Measurements from ENCODE around the gene ILRUN.
A peak's percentile ranks its signal among the peaks of the same experiment; 100 is the strongest.
"Not testable (repeated sequence)": the region's sequence is repeated elsewhere in the genome, so short reads cannot be mapped to it uniquely, and the experiment has no call there.

Gene ILRUN

DNA sequence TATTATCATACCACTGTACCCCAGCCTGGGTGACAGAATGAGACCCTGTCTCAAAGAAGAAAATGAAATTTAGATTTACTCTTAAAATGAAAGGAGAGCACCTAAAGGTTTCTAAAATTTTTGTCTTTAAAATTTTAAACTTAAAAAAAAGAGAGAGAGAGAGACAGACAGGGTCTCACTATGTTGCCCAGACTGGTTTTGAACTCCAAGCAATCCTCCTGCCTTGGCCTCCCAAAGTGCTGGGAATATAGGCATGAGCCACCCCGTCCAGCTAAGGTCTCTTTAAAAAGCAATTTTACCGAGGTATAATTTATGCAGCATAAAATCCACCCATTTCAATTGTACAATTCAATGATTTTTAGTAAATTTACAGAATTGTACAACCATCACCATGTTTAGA lies 33.2 kb downstream of the ILRUN start:
- no peak for DNase-seq

DNA sequence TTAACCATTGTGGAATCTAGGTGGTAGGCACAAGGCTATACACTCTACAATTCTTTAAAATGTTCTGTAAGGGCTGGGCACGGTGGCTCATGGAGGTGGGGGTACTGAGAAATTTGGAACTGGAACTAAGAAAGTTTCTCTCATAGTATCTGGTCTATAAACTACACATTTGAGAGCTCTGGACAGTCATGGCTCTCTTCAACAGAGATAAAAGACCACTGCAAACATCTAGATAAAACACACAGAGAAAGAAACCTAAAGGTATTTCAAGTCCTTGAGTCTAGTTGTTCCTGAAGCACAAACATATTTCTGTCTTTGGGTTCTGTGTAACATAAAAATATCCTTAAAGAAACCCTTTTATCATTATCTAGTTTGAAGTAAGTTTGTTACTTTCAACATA lies 35.2 kb downstream of the ILRUN start:
- no peak for DNase-seq

DNA sequence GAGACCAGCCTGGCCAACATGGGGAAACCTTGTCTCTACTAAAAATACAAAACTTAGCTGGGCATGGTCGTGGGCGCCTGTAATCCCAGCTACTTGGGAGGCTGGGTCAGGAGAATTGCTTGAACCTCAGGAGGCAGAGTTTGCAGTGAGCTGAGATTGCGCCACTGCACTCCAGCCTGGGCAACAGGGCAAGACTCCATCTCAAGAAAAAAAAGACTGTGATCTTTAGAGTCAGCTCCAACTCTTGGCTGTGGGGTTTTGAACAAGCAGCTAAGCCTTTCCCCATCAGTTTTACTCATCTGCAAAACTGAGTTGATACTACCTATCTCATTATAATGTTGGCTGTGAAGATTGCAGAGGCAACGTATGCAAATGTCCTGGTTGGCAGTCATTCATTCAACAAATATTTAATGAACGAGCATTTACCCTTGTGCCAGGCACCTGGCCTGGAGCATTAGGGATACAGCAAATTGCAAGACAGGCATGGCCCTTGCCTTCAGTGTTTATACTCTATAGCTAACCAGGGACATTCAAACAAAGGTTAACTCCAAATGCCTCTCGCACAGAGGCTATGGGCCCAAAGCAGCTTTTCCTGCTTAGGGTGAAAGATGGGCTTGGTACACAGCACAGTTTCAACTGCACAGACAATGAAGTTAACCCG lies 37.8 kb downstream of the ILRUN start:
- no peak for DNase-seq

DNA sequence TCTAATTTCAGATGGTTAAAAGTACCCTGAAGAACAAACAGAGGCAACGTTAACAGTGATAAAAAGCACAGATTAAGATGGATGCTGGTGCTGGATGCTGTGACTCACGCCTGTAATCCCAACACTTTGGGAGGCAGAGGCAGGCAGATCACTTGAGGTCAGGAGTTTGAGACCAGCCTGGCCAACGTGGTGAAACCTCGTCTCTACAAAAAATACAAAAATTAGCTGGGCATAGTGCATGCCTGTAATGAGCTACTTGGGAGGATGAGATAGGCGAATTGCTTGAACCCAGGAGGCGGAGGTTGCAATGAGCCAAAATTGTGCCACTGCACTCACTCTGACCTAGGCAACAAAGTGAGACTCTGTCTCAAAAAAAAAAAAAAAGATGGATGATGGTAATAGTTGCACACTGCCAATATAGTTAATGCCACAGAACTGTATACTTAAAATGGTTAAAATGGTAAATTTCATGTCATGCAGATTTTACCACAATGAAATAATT lies 38.5 kb downstream of the ILRUN start:
- not testable (repeated sequence) for DNase-seq

DNA sequence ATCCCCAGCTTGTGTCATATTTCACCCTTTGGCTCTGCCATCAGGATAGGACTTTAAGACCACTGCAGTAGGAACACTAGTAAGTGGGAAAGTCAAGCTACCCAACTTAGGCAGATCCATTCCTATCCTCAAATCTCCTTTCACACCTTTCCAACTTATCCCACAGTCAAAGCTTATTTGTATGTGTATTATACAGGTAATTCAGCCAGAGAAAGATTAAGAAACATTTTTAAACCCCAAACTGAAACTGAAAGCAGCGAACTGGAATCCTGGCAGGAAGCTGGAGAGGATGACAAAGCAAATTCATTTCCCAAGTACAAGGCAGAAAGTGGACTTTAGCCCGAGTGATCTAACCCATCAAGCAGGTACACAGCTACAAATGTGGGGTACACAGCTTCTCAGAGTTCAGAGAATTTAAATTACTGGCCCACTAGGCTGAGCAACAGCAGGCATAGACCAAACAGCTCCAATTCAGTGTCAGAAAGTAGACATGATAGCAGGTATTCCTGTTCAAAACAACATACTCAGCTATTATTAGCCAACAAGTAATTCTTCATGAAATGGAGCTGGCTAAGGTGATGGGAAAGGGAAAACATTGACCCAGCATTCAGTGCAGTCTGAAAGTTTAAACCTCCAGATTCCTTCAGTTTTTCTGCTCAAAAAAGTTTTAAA lies 39.1 kb downstream of the ILRUN start:
- peak; percentile 41 for DNase-seq

DNA sequence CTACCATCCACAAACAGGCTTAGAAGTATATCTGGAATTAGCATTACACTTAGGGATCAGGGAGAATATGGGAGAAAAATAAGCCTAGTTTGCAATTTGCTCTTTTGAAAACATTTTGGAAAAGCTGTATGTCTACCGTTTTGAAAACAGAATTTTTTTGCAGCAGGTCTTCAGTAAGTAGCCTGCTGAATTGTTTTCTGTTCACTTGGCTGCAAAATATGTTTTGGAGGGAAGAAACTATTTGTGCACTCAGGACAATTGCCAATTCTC lies 39.6 kb downstream of the ILRUN start:
- DNase-seq: no peak

DNA sequence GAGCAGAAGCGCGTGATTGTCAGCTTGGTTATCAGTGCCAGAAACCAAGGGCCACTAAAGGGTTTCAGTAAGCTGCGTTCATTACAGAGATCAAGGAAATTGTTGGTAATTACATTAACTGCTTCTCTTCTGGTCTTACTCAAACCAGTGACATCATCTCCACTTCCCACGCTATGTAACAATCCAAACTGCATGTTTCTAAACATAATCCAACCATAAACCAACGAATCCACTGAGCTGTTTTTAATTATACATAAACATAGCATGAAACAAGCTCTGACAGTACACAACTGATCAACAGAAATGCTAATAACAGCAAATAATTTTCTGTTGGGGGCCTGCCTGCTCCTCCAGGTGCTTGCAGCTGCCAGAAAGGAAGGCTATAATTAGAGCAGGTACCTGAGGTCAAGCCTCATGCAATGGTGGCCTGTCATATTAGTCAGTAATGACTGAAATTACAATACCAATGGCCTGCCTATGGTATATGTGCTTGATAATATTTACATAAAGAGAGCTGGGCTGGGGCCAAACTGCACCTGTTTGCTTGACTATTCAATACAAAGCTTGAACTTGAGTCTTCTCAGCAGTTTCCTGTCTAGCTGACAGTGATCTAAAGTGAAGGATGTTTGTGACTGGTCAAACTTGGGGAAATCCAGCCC lies 40.1 kb downstream of the ILRUN start:
- no peak for DNase-seq

DNA sequence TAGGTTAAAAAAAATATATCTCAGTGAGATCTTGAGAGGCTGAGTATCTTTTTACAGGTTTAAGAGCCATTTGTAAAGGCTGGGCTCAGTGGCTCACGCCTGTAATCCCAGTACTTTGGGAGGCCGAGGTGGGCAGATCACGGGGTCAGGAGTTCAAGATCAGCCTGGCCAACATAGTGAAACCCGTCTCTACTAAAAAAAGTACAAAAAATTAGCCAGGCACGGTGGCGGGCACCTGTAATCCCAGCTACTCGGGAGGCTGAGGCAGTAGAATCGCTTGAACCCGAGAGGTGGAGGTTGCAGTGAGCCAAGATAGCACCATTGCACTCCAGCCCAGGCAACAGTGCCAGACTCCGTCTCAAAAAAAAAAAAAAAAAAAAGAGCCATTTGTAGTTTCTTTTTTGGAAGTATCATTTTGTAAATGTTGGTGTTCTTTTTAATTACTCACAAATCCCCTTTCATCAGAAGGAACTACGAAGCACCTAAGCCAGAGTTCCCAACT lies 40.6 kb downstream of the ILRUN start:
- not testable (repeated sequence) for DNase-seq

DNA sequence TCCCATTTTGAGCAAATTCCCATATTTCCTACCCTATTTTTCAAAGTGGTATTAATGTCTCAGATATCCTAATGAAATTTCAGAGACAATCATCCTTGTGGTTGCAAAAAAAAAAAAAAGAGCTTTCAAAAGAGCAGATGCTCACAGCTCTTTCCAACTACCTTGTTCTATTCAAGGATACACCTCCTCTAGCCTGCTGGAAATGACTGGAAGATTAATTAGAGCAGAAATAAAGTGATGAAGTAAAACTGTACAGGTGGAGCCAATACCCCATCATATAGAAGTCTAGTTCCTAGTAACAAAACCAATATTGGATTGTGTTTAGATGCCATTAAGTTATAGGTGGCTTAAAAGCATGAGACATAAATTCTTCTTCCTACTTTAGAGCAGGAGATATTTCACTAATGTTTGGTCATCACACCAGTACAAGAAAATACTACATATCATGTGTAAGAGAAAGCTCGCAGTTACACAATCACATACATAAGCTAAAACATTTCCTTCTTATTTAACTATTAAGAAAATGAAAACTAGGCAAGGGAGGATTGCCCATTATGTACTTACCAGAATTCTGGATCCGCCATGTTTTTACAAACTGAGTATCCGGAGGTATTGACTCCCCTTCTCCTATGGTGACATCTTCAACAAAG lies 42.4 kb downstream of the ILRUN start:
- DNase-seq: no peak

DNA sequence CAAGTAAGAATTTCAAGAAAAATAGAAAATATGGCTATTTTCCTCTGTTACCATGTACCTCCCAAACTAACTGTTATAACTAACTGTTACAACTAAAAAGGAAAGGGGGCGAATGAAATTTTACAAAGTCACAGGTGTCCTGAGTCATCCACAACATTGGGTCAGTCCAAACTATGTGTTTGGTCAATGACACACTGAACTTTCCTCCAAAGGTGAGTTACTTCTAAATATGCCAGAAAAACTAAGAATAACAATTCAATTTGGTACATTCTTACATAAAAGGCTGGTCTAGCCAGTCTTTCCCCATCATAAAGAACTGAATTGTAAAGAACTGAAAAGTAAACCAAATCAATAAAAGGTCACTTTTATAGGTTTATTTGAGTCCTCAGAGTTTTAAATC lies 44.3 kb downstream of the ILRUN start:
- DNase-seq: no peak

DNA sequence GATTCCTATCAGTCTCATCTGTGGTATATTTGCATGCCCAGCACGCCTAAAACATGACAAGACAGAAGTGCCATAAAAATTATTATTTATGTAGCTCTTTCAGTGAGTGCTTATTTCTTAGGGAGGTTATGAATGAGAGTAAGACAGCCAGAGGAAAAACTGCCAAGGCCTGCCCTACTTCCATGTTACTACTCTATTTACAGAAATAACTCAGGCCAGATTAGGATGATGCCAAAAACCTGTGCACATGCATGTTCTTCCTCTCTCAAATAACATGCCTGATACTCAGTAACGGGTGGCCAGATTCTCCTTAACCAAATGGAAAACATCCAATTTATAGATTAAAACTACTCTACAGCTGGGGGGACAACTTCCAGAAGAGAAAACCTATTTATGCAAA lies 45.7 kb downstream of the ILRUN start:
- no peak for DNase-seq

DNA sequence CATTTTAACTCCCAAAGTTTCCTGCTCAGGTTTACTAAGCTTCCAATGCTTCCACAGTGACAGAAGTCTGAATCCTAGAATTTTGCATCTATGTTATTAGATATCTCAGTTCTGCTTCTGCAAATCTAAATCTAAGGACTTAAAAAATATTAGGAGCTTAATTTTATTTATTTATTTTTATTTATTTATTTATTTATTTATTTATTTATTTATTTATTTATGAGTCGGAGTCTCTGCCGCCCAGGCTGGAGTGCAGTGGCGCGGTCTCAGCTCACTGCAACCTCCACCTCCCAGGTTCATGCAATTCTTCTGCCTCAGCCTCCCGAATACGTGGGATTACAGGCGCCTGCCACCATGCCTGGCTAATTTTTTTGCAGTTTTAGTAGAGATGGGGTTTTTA lies 46.3 kb downstream of the ILRUN start:
- DNase-seq: not testable (repeated sequence)

DNA sequence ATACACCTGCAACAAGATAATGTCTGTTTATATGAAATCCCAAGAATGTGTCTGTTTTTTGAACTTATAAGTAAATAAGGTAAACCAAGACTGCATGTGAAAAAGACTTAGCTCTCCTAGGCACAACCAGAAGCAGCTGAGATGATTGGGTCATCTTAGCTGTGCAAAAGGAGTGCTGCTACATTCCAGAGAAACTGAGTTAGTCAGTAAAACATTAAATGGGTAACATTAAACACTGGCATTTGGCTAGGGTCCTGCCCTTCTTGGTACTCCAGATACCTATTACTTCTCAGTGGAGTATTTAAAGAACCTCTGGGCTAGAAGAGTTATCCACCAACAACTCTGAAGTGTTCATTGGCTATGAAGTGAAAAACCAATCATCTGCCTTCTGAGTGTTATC lies 47.8 kb downstream of the ILRUN start:
- no peak for DNase-seq
